GM12891 (cell line): ENCODE measurements around the gene ANK3.

Source experiments
- DNase-seq: peaks from one replicate; pipeline ENCODE4 v3.0.0; 2011; ENCODE audit warnings: low spot score; ENCODE audit not compliant: insufficient read length
- FAIRE-seq: peaks from 2 replicates; lab custom pipeline; 2011; peaks lifted over from hg19 to GRCh38; lab: Jason Lieb, UNC
- PAX5 ChIP-seq: IDR thresholded peaks from 2 replicates; pipeline ENCODE4 v1.6.1; 2011; ENCODE audit warnings: low read length, moderate library complexity, mild to moderate bottlenecking; ENCODE audit not compliant: insufficient read depth, severe bottlenecking
- POLR2A ChIP-seq: IDR thresholded peaks from 2 replicates; pipeline ENCODE4 v1.6.1; 2011; ENCODE audit warnings: low read depth, low read length, control low read depth
- POLR2AphosphoS5 ChIP-seq: IDR thresholded peaks from 2 replicates; pipeline ENCODE4 v1.6.1; 2011; ENCODE audit warnings: low read depth, low read length, control low read depth
- POU2F2 ChIP-seq: IDR thresholded peaks from 2 replicates; pipeline ENCODE4 v1.6.1; 2011; ENCODE audit warnings: low read depth, mild to moderate bottlenecking, control low read depth, low read length, moderate library complexity
- SPI1 ChIP-seq: IDR thresholded peaks from 2 replicates; pipeline ENCODE4 v1.6.1; 2011; ENCODE audit warnings: low read depth, low read length, control low read depth
- TAF1 ChIP-seq: IDR thresholded peaks from 2 replicates; pipeline ENCODE4 v1.6.1; 2011; ENCODE audit warnings: low read depth, low read length, control low read depth

ANK3 gene

GRCh38 chr10:59991661-59992060, 398.0 kb downstream of the ANK3 start:
- no peak for DNase-seq
- no peak for FAIRE-seq

GRCh38 chr10:59991117-59991516, 398.6 kb downstream of the ANK3 start:
- DNase-seq = no peak

More at GRCh38 chr10:59991661-59992060, 398.0 kb downstream of the ANK3 start:
- no peak for TF ChIP-seq POU2F2
- no peak for TF ChIP-seq POLR2AphosphoS5
- no peak for TF ChIP-seq PAX5
- TF ChIP-seq POLR2A = no peak
- TF ChIP-seq TAF1 = no peak
- no peak for TF ChIP-seq SPI1

GRCh38 chr10:59985639-59986038, 404.0 kb downstream of the ANK3 start:
- FAIRE-seq = no peak
- TF ChIP-seq PAX5 = no peak
- TF ChIP-seq POLR2AphosphoS5 = no peak
- no peak for TF ChIP-seq POLR2A
- no peak for TF ChIP-seq TAF1
- TF ChIP-seq SPI1 = no peak
- no peak for TF ChIP-seq POU2F2
- DNase-seq = no peak

More at GRCh38 chr10:59991117-59991516, 398.6 kb downstream of the ANK3 start:
- FAIRE-seq = no peak
- TF ChIP-seq SPI1 (no peak), TAF1 (no peak), POLR2A (no peak), PAX5 (no peak), POLR2AphosphoS5 (no peak), POU2F2 (no peak)

GRCh38 chr10:59984415-59984814, 405.3 kb downstream of the ANK3 start:
- FAIRE-seq (no peak), DNase-seq (no peak)
- no peak for TF ChIP-seq PAX5
- no peak for TF ChIP-seq POU2F2
- no peak for TF ChIP-seq POLR2AphosphoS5
- TF ChIP-seq POLR2A = no peak
- TF ChIP-seq SPI1 = no peak
- no peak for TF ChIP-seq TAF1

GRCh38 chr10:59980356-59980755, 409.3 kb downstream of the ANK3 start:
- DNase-seq = no peak
- FAIRE-seq = no peak
- TF ChIP-seq PAX5 (no peak), POLR2A (no peak), POLR2AphosphoS5 (no peak), SPI1 (no peak), TAF1 (no peak)

GRCh38 chr10:59977486-59977885, 412.2 kb downstream of the ANK3 start:
- FAIRE-seq = no peak
- DNase-seq = no peak
- TF ChIP-seq POLR2A = no peak
- TF ChIP-seq POU2F2 = no peak
- TF ChIP-seq PAX5 = no peak
- TF ChIP-seq POLR2AphosphoS5 = no peak
- no peak for TF ChIP-seq SPI1
- no peak for TF ChIP-seq TAF1

GRCh38 chr10:59976909-59977308, 412.8 kb downstream of the ANK3 start:
- TF ChIP-seq PAX5 = no peak
- TF ChIP-seq TAF1 = no peak
- TF ChIP-seq POLR2AphosphoS5 = no peak
- no peak for TF ChIP-seq POLR2A
- no peak for TF ChIP-seq SPI1
- no peak for TF ChIP-seq POU2F2
- FAIRE-seq (no peak), DNase-seq (no peak)
